Type B pancreatic cell (in vitro differentiated cells): ENCODE measurements around the gene PRSS3. TPM values are rescaled to one million over a fixed set of nuclear protein-coding genes. Genes with fewer than 3 reads are reported as not detected.

ENCODE experiments used
- total RNA-seq: library from RNA; stranded (reverse); gene quantifications from 2 replicates; pipeline ENCODE4 v1.2.1, GENCODE V29; 2021; ENCODE audit warnings: low replicate concordance

The PRSS3 gene
- total RNA-seq, 1 donor from 2014 or later, result not detected

Other genes with a start within 250 kb of the PRSS3 start
- gene UBE2R2, start 21.6 kb downstream of the PRSS3 start, total RNA-seq, result 47.3 and 55.9 TPM in 2 replicates